ENCODE data around the gene TIMM23B.
"Not testable (repeated sequence)": the region's sequence is repeated elsewhere in the genome, so short reads cannot be mapped to it uniquely, and the experiment has no call there.

DNA sequence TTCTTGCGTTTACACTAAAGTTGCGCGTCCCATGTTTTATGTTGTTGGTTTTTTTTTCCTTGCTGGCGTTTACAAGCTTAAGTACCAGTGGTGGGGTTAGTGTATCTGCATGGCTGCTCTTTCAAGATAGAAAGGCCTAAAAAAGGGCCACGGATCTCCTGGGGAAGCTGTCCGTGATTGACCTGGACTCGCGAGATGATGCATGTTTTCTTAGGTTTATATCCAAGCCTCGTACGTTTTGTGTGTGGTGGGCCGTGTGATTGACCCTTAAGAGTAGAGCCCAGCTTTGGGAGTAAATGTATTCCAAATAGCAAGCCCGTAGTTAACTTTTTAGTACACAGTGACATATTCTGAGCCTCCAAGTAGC is 469 bp downstream of the TIMM23B start:
- TF ChIP-seq, protein P1, sequence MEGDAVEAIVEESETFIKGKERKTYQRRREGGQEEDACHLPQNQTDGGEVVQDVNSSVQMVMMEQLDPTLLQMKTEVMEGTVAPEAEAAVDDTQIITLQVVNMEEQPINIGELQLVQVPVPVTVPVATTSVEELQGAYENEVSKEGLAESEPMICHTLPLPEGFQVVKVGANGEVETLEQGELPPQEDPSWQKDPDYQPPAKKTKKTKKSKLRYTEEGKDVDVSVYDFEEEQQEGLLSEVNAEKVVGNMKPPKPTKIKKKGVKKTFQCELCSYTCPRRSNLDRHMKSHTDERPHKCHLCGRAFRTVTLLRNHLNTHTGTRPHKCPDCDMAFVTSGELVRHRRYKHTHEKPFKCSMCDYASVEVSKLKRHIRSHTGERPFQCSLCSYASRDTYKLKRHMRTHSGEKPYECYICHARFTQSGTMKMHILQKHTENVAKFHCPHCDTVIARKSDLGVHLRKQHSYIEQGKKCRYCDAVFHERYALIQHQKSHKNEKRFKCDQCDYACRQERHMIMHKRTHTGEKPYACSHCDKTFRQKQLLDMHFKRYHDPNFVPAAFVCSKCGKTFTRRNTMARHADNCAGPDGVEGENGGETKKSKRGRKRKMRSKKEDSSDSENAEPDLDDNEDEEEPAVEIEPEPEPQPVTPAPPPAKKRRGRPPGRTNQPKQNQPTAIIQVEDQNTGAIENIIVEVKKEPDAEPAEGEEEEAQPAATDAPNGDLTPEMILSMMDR (IDR thresholded peaks at IDR 0.05) = not testable (repeated sequence)
- not testable (repeated sequence) for TF ChIP-seq POLR2A (IDR thresholded peaks at IDR 0.05)
